Measurements from ENCODE around the gene HIVEP3.

Gene HIVEP3

DNA sequence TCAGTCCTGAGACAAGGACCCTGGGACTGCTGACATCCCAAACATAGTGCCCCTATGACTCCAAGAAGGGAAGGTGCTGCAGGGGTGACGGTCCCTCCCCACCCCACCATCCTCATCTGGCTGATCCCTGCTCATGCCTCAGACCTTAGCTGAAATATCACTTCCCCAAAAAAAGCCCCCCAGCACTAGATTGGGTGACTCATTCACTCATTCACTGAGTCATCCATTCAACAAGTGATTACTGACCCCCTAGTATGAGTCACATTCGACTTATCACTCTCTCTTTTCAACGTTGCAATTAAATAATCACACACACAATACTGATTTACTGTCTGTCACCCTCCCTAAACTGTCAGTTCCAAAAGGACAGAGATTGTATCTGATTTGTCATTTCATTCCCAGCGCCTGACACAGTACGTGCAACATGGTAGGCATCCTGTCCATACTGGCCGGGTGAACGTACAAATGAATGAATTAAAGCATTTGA lies 48.6 kb downstream of the HIVEP3 start:
- DNase-seq: peak; percentile 15 to 17

DNA sequence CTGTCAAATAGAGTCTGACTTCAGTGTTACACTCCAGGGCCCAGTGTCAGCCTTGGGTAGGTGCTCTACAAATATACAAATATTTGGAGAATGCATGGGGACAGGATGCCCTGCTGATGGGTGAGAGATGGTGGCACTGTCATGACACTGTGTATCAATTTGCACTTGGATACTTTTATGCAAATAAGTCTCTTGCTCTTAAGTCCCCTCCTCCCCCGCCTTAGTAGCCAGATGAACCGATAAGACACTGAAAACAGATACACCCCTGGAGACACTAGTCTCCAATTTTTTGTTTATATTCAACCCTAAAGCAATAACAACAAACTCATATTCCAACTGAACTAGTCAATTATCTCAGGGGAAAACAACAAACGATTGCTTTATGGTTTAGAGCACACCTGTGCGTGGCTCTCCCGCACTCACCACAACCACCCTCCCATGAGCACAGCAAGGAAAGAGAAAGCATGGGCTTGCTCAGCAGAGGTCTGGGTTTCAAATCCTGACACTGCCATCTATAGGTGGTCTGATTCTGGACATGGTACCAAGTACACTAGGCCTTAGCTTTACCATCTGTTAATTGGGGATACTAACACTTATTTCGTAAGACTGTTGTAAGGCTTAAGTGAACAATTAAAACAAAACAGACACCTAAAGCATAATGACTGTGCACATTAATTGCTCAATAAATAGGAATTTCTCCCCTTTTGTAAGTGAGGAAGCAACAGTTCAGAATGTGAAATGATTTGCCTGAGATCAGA lies 50.3 kb downstream of the HIVEP3 start:
- DNase-seq: peak in 1 of 2 donors; percentile 11

DNA sequence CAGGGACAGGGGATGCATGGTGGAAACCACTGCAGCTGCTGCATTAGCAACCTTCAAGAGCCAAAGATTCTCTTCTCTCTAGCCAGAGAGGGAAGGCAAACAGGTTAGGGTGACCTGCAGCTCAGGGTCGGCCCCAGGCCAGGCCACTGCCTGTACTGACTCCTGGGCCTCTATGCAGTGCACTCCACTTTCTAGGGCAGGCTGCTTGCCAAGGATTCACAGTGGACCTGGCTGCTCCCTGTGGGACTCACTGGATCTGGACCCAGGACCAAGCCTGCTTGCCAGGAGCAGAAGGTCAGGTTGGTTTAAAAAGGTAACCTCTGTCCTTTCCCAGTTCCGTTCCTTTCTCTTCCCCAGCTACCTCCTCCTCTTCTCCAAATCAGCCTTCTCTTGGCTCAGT lies 52.4 kb downstream of the HIVEP3 start:
- DNase-seq: no peak

DNA sequence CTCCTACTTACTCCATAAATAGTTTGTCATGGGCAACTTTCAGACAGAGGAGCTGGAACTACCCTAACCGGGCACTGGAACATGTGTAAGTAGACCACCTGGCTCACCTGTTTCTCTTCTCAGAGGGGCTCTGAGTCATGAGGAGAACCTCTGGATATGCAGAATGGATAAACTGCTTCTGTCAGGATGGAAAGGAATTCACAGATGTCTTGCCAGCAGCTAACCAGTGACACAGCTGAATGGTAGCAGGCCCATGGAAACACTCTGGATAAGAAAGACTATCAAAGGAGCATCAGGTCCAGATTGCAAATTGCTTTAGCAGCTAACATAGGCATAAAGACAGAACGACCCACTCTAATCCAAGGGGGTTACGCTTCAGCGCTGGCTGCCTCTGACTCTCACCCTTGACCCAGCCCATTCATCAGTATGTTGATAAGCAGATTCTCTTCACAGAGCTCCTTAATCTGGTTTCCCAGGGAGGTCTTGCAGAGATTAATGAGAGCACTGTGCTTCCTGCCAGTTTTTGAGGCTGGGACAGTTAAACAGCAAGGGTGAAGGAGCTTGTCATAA lies 54.2 kb downstream of the HIVEP3 start:
- DNase-seq: no peak

DNA sequence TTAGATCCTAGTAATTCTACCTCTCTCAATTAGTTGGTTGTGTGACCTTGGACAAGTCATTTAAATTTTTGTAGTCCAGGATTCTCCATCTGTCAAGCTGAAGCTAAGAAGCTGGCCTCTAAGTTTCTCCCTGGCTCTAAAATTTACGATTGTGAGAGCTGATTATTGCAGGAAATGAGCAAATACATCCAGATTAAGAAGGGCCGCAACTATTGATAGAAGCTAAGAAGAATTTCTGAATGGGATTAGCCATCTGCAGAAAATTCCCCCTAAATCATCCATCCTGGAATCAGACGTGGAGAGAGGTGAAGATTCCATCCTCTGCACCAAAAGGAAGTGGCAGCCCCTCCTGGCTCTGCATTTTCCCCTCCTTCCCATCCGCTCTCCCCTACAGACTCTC lies 55.0 kb downstream of the HIVEP3 start:
- no peak for DNase-seq

DNA sequence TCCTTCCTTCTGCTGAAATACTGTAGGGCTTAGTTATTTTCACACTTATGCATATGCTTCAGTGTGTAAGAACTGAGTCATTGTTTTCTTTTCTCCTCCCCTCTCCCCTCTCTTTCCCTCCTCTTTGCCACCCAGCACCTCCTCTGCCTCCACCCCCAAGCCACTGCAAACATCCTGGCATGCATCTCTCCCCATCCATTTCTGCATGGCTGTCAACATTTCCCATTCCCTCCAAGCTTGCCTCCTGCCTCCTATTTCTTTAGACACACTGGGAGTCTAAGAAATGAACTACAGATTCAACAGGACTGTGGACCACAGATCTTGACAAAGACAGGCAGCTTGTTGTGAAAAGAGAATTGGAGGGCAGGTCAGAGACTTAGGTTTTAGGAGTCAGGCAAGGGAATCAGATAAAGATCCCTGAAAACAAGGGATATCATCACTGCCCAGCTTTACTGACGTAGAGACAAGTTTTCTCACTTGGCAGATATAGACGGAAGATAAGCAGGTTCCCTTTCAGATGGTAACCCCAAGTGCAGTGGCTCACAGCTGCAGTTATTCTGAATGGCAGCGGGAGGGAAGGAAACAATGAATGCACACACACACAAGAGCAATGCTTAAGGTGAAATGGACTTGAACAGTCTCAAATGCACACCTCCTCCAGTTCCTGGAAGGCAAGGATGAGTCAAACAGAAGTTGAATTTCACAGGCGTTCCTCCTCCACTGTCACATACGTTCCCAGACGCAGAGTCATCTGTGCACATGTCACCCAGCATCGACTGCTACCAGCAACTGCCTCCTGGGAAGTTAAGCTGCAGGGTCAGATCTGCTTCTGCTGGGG lies 56.1 kb downstream of the HIVEP3 start:
- peak; percentile 60 to 83 for DNase-seq

DNA sequence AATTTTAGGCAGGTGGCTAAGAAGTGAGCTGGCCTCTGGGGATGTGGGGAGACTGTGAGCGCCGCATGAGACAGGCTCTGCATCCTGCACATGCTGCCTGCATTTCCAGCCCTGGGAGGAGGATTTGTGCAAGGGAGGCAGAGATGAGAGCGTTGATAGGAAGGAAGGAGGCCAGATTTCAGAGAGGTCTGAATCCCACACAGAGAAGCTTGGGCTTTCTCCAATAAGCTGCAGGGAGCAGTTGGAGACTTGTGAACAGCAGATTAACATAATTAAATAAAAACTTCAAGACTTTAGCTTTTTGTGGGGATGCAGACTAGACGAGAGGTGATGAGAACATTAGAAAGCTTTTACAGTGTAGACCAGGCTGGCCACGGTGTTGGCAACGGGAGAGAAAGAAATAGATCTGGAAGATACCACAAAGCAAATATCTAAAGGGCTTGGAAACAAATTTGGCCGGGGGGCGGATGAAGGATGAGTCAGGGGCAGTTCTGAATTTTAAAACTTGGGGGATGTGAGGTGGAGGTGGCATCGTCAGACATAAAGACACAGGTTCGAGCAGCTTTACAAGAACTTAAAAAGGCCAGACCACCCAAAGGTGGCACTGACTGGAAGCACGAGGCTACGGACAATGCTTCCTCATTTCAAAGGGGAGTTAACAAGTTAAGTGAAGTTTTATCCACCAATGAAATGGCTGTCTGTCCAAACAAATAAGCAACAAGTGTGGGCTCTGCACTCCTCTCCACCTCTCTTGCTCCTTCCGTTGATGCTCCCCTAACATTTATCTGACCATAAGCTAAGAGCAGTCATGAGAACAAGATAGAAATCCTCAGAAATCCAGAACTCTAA lies 57.0 kb downstream of the HIVEP3 start:
- DNase-seq: peak in 1 of 2 donors; percentile 16

DNA sequence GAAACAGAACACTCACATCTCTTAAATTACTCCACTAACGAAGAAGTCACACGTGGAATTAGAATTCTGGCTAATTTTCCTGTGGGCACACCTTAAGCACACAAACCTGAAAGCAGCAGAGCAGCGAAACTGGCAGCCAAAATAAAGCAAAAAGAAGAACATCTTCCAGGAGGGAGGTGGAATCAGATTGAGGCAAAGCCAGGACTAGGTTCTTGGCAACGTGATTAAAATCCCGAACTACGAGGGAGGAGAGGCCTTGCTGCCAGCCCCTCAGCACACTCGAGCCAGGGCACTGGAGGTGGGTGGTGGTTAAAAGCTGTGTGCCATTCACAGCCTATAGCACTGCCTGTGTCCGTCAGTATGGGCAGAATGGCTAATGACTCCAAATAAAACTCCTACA lies 58.0 kb downstream of the HIVEP3 start:
- no peak for DNase-seq

DNA sequence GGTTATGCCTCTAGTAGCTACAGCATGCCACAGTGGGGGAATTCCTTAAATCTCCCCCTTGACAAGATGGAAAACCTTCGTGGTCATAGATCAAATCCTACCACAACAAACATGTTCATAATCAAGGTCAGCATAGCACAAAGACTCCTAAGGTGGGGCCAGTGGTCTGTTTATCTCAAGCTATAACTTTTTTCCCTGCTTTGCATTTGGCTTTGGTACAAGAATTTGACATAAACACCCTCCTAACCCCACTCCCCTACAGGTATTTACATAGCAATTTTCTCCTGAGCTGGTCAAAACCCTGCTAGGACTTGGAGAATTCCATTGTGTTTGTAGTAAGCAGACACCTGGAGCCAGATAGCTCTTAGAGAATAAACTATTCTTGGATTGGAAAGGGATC lies 58.5 kb downstream of the HIVEP3 start:
- no peak for DNase-seq

DNA sequence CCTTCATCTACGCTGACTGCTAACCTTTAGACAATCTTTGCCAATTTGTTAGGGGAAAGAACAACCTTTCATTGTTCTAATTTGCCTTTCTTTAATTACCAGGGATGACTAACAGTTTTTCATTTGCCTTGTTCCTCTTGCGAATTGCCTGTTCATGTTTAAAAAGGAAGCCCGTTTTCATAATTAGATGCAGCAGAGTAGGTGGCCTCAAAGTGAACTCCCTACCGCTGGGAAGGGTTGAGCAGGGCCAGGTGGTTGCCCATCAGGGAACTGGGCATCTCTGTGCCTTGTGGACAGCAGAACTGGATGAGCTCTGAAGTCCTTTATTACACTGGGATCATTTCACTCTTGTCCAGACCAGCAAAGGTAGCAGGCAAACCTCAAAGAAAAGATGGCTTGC lies 59.0 kb downstream of the HIVEP3 start:
- peak; percentile 34 to 44 for DNase-seq

DNA sequence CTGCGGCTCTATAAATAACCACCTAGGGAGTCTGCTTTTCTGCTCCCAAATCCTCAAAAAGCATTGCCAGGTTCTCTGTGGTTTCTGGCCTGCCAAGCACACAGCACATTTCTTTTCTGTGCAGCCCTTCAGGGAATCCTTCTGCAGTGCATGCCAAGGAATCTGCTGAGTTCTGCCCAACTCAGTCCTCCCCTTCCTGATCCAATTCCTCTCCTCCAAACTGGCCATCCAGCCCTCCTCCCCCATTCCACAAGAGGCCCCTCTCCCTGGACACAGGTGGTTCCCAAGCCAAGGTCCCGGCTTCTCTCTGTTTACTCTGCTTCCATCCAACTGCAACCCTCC lies 61.8 kb downstream of the HIVEP3 start:
- DNase-seq: no peak

DNA sequence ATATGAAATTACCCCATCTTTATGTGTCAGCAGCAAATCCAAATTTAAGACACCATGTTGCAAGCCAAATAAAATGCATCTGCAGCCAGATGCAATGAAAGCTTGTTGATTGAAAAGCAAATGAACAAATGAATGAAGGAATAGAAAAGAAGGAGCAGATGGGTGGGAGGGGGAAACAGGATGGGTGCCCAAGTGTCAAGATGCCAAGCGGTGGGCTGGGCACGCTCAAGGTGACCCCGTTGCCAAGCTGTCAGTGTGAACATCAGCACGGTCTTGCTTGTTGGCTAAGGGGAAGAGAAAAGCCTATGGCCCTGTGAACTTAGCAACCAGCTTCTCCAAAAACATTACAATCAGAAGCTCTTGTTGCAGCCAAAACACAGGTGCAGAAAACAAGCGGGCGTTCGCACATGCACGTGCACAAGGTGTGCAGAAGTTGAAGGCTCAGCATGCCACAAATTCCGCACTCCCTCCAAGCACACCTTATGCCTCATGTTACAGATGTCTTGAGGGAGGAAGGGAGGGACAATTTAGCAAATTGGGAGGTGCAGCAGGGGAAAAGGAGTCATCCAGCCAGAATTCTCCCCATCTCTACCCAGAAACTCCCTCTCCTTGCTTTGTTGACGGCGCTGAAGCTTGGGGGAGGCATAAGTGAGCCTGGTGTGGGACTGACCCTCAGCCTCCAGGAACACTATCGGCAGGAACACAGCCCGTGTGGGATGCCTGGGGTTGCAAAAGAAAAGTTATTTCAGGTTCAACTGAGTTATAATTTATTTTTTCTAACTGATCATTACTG lies 62.4 kb downstream of the HIVEP3 start:
- no peak for DNase-seq

DNA sequence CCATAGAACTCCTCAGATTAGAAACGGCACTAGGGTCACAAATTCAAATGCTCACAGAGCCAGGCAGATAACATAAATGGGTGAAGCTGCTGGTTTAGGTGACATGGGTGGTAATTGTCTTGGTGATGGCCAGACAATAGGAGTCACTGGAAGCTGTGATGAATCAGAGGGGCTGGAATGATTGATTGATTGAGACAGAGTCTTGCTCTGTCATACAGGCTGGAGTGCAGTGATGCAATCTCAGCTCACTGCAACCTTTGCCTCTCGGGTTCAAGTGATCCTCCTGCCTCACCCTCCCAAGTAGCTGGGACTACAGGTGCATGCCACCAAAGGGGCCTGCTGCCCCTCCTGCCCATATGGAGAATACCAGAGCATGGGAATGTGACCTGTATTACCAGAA lies 63.0 kb downstream of the HIVEP3 start:
- no peak for DNase-seq

DNA sequence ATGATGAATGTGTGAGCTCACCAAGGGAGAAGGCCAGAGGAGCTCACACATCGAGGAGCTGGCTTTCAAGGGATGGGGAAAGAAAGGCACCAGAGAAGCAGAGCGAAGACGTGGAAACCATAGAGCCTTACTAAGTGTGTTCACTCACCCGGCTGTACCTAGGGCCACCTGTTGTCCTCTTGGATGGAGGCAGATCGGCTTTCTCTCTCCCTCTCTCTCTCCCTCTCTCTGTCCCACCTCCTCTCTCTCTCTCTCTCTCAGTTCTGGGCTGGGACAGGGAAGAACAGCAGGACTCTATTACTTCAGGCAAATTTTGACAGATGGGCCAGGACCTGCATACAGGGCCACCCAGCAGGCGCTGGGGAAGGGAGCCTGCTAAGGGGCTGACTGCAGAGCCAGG lies 64.8 kb downstream of the HIVEP3 start:
- no peak for DNase-seq

DNA sequence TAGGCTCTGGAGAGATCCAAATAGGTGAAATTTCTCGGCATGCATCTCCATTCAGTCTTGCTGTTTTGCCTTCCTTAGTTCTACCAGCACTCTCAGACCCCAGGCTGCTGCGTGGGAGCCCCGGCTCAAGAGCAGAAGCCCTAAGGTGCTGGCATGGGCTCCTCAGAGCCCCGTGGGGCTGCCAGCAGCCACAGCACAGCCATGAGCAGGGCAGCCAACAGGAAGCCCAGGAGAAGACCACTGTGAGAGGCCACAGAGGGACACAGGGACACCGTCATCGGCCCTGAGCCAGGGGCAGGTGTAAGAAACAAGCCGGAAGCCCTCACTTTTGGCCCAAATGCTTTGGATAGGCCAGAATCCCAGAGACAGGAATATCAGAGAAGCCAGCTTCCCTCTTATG lies 66.6 kb downstream of the HIVEP3 start:
- DNase-seq: no peak

DNA sequence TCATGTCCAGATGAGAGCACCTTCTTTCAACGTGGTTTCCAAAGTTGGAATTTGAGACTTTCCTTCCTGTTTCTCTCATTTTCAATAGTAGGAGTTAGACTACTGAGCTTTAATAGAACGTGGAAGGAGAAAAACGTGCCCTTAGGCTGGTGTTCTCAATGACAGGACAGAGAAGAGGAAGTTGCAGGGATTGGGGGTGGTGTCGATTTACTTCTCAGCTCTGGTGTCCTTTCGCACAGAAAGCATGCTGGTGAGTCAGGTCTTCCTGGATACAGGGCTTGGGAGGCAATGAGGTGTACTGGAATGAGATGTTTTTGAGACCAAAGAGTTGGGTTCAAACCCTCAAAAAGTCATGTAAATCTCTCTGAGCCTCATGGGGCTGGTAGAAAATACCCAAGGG lies 67.1 kb downstream of the HIVEP3 start:
- peak; percentile 86 to 92 for DNase-seq

DNA sequence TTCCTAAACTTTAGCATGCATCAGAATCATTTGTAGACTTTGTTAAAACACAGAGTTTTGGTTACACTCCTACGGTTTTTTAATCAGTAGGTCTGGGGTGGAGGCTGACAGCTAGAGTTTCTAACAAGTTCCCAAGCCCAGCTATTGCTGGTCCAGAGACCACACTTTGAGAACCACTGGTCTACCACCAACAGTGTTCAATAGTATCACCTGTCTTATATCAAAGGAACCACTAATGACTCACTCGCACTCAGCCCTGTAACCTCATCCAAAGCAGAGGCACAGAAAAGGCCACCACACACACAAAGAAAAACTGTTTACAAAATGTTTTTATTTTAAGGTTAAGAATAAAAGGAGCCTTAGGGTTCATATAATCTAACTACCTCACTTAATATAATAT lies 68.7 kb downstream of the HIVEP3 start:
- no peak for DNase-seq

DNA sequence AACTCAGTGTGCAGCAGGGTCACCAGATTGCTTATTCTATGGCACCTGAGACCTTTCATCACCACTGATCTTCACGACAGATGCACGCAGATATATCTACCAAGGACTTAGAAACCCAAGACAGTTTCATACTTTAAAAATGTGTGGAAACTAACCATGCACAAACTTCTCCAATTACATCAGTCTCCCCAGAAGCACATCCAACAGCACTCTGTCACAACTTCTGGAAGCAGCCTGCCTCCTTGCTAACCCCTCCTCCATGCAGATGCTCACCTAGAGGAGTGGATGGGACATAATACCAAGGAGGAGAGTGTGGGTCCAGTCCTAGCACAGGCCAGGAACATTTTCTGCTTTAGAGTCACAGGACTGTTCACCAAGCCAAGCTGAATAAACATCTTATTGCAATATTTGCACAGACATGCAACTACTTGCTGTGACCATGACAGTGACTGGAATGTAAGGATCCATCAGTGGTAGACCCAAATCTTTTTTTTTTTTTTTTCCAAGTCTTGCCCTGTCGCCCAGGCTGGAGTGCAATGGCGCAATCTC lies 69.4 kb downstream of the HIVEP3 start:
- DNase-seq: peak in 1 of 2 donors; percentile 25

DNA sequence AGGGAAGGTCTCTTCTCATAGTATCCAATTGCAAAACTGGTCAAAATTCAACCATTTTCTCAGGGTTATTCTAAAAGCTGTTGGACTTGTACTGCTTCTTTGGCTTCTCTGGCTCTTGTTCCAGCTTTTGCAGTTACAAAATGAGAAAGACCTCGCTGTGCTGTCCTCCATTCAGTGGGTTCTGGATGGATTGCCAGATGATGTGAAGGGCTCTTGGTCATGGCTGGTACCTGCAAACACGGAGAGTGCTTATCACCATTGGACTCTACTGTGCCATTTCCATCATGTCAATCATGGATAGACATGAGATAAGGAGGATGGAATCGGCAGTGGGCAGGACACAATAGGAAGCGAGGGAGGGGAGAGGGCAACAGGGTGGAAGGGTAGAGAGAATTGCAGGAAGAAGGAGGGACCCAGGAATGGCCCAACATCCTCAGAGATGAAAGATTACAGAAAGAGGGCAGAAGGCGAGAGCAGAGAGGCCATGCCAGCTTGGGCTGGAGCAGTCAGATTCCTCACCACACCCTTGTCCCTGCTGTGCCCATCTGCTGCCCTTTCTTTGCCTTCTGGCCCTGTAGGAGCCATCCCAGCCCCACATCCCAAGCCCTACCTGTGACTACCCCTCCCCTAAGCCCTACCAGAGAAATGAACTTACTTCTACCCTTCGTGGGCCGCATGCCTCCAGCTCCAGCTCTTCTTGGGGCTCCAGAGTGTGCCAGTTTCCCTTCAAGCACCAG lies 70.3 kb downstream of the HIVEP3 start:
- DNase-seq: no peak

DNA sequence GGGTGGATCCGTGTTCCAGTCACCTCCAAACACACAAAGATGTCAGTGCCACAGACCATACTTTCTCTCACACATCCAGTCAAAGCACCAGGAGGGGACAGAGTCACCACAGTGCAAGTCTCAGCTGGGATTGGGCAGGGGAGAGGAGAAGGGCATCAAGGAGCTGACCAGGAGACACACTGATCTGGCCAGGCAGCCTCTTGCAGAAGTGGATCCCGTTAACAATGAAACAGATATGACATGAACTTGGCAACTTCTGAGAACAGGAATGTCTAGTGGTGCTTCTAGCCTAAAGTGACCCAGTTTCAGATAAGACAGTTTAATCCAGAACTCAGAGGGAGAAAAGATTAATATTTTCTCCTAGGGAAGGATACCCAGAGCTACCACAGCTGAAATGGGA lies 71.0 kb downstream of the HIVEP3 start:
- no peak for DNase-seq
